GM12878 (cell line): ENCODE measurements around the gene P2RX2. TPM values are rescaled to one million over a fixed set of nuclear protein-coding genes. Genes with fewer than 3 reads are reported as not detected.

ENCODE experiments used
- ATAC-seq: fragments of 200-7000 bp; cut with Tn5 transposase; 3 replicates; pipeline ENCODE4 v1.9.1; 2020; ENCODE audit warnings: mild to moderate bottlenecking, moderate library complexity
- BruUV-seq: library from RNA; stranded (reverse); fragments of 400-500 nt; replicated peaks from 2 replicates; lab custom pipeline; 2021; lab: Mats Ljungman, UMichigan
- CTCF ChIA-PET: fragments of 300-600 bp; sonication (Branson Sonifier 250); formaldehyde crosslinking; extraction: SDS; loops from one replicate; lab custom pipeline; 2021; ENCODE audit warnings: inconsistent platforms; lab: Yijun Ruan, JAX
- POLR2A ChIA-PET: fragments of 350-600 bp; formaldehyde crosslinking; extraction: SDS; loops from one replicate; lab custom pipeline; 2021; ENCODE audit warnings: inconsistent platforms; lab: Charles Lee
- RAD21 ChIA-PET: fragments of 300-600 bp; sonication (Branson Sonifier 250); formaldehyde crosslinking; loops from one replicate; lab custom pipeline; 2023; ENCODE audit warnings: antibody characterized with exemption; ENCODE audit not compliant: unreplicated experiment; lab: Charles Lee
- SMC1A ChIA-PET: fragments of 300-600 bp; sonication (Branson Sonifier 250); formaldehyde crosslinking; loops from one replicate; lab custom pipeline; 2023; ENCODE audit not compliant: unreplicated experiment, uncharacterized antibody; lab: Charles Lee
- DNase-seq: peaks from one replicate; pipeline ENCODE4 v3.0.0-alpha.2; 2011; ENCODE audit warnings: low read depth, low spot score
- FAIRE-seq: peaks from 3 replicates; lab custom pipeline; 2011; peaks lifted over from hg19 to GRCh38; lab: Jason Lieb, UNC
- H2AFZ ChIP-seq: 2 replicates; pipeline ENCODE4 v1.6.0; 2011; ENCODE audit warnings: low read depth, low read length, control low read depth; ENCODE audit not compliant: control insufficient read depth
- H3K27ac ChIP-seq: 2 replicates; pipeline ENCODE4 v1.5.1; 2011; ENCODE audit warnings: control low read depth; ENCODE audit not compliant: control insufficient read depth, insufficient read depth
- H3K27me3 ChIP-seq, 2 experiments: replicated peaks in 1 of 2; 2 replicates each; pipeline versions ENCODE4 v1.6.0 to v1.6.1; 2011; ENCODE audit warnings: low read length in 1 of 2; ENCODE audit not compliant: control insufficient read depth in 2 of 2, insufficient read depth in 2 of 2
- H3K36me3 ChIP-seq, 2 experiments: 2 replicates each; pipeline ENCODE4 v1.5.1; 2011; ENCODE audit warnings: low read length in 1 of 2; ENCODE audit not compliant: control insufficient read depth in 2 of 2, insufficient read depth in 2 of 2
- H3K4me1 ChIP-seq: 2 replicates; pipeline ENCODE4 v1.6.1; 2011; ENCODE audit warnings: mild to moderate bottlenecking, low read length, moderate library complexity, mixed read lengths; ENCODE audit not compliant: control insufficient read depth, insufficient read depth
- H3K4me2 ChIP-seq: 2 replicates; pipeline ENCODE4 v1.6.0; 2011; ENCODE audit warnings: control low read depth; ENCODE audit not compliant: control insufficient read depth, insufficient read depth
- H3K4me3 ChIP-seq: fragments of 200-600 bp; sonication (generic); 2 replicates; pipeline ENCODE4 v1.5.1; 2016
- H3K79me2 ChIP-seq: 2 replicates; pipeline ENCODE4 v1.6.0; 2011; ENCODE audit warnings: low read length; ENCODE audit not compliant: control insufficient read depth, insufficient read depth
- H3K9ac ChIP-seq: 2 replicates; pipeline ENCODE4 v1.8.0; 2011; ENCODE audit warnings: low read length, control low read depth, mixed read lengths; ENCODE audit not compliant: control insufficient read depth, insufficient read depth
- H3K9me3 ChIP-seq: replicated peaks from 3 replicates; pipeline ENCODE4 v1.5.1; 2011; ENCODE audit warnings: mild to moderate bottlenecking, low read length; ENCODE audit not compliant: control insufficient read depth, insufficient read depth
- H4K20me1 ChIP-seq: 2 replicates; pipeline ENCODE4 v1.6.0; 2011; ENCODE audit not compliant: control insufficient read depth, insufficient read depth
- NFXL1 ChIP-seq: fragments of 450-650 bp; IDR thresholded peaks from 2 replicates; pipeline ENCODE4 v1.6.1; 2017; ENCODE audit warnings: antibody characterized with exemption, mild to moderate bottlenecking, borderline replicate concordance
- NFYA ChIP-seq: IDR thresholded peaks from 2 replicates; pipeline ENCODE4 v1.6.1; 2011; ENCODE audit warnings: low read depth, mild to moderate bottlenecking, low read length, improper control_type of control experiment, borderline replicate concordance
- NR2C1 ChIP-seq: fragments of 450-650 bp; IDR thresholded peaks from 2 replicates; pipeline ENCODE4 v1.6.1; 2017; ENCODE audit warnings: antibody characterized with exemption, mild to moderate bottlenecking, moderate library complexity
- SIN3A ChIP-seq: IDR thresholded peaks from 2 replicates; pipeline ENCODE4 v1.6.1; 2012; ENCODE audit warnings: low read depth, low read length, improper control_type of control experiment
- USF2 ChIP-seq: IDR thresholded peaks from 2 replicates; pipeline ENCODE4 v1.6.1; 2011; ENCODE audit warnings: low read depth, low read length, improper control_type of control experiment, borderline replicate concordance
- ZNF622 ChIP-seq: fragments of 450-650 bp; IDR thresholded peaks from 2 replicates; pipeline ENCODE4 v1.6.1; 2017; ENCODE audit warnings: mild to moderate bottlenecking, inconsistent platforms
- WGBS: methylation state at CpG from one replicate; pipeline ENCODE4 v1.1.6; 2016; ENCODE audit warnings: low lambda C conversion rate; ENCODE audit not compliant: insufficient replicate concordance, insufficient coverage; ENCODE audit errors: missing lambda C conversion rate; 5-methylcytosine and 5-hydroxymethylcytosine counted together
- in situ Hi-C: fragments of 300-500 bp; cut with MboI; formaldehyde crosslinking; loops from 9 replicates; pipeline ENCODE4 v1.14.3; 2018; ENCODE audit warnings: mixed read lengths
- intact Hi-C: fragments of 100-400 bp; cut with micrococcal nuclease; formaldehyde crosslinking; loops from one replicate; pipeline ENCODE4 v1.14.2; 2022; ENCODE audit not compliant: unreplicated experiment
- polyA plus RNA-seq, 11 experiments: library from polyadenylated mRNA; depleted of rRNA in 4 of 11; unstranded in 6 of 11; stranded (reverse) in 5 of 11; fragments of >200 nt; fragmentation: Nextera tagmentation in 4 of 11; fragmentation: Illumina TruSeq in 1 of 11; extraction: Ambion mirVana in 4 of 11; extraction: Trizol in 1 of 11; gene quantifications; 1 replicate in 1 of 11; 2 replicates in 10 of 11; pipeline versions ENCODE4 v1.2.1 to v1.2.3, GENCODE V29; 2011 to 2016; ENCODE audit warnings: inconsistent platforms in 2 of 11, missing spikeins in 2 of 11, low read depth in 1 of 11
- total RNA-seq, 4 experiments: library from RNA; depleted of rRNA in 3 of 4; stranded (reverse); fragments of >200 nt in 3 of 4; fragmentation: Illumina TruSeq in 1 of 4; extraction: Trizol in 1 of 4; gene quantifications; 2 replicates each; pipeline versions ENCODE4 v1.2.1 to v1.2.3, GENCODE V29; 2013 to 2021
- TF ChIP-seq, protein P1 (sequence below): fragments of 450-650 bp; IDR thresholded peaks from 2 replicates; pipeline ENCODE4 v1.6.1; 2016; ENCODE audit warnings: mild to moderate bottlenecking

P2RX2 gene
- total and polyA plus RNA-seq, 10 of the 15 experiments (the other 5 are each of a cell fraction or from before 2014, with no cell fraction given) = not detected

DNA sequence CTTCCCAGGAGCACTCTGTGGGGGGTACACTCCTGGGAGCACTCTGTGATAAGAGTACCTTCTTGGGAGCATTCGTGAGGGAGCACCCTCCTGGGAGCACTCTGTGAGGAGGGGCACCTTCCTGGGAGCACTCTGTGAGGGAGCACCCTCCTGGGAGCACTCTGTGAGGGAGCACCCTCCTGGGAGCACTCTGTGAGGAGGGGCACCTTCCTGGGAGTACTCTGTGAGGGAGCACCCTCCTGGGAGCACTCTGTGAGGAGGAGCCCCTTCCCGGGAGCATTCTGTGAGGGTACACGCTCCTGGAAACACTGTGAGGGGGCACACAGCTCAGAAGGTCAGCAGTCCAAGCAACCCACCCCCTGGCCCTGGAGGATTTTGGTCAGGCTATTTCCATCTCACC is 30.8 kb upstream of the P2RX2 start:
- intact Hi-C loops = no loop called here
- Histone ChIP-seq H3K27me3 (no peaks in the 10 kb centered on the region), H4K20me1 (no peaks in the 10 kb centered on the region), H3K9ac (no peak overlapping the region), H3K4me2 (no peak overlapping the region), H3K4me1 (no peaks in the 10 kb centered on the region), H3K9me3 (no peaks in the 10 kb centered on the region), H2AFZ (no peak overlapping the region), H3K79me2 (no peaks in the 10 kb centered on the region), H3K36me3 (no peaks in the 10 kb centered on the region), H3K27ac (no peak overlapping the region), H3K4me3 (no peak overlapping the region)
- no peak for DNase-seq
- POLR2A ChIA-PET = no interaction called here
- ATAC-seq = no peak
- CTCF ChIA-PET = no interaction called here
- TF ChIP-seq USF2 (no peak), NR2C1 (no peak), NFYA (no peak), SIN3A (no peak), ZNF622 (no peak), NFXL1 (peak; percentile 93)
- TF ChIP-seq, protein P1, sequence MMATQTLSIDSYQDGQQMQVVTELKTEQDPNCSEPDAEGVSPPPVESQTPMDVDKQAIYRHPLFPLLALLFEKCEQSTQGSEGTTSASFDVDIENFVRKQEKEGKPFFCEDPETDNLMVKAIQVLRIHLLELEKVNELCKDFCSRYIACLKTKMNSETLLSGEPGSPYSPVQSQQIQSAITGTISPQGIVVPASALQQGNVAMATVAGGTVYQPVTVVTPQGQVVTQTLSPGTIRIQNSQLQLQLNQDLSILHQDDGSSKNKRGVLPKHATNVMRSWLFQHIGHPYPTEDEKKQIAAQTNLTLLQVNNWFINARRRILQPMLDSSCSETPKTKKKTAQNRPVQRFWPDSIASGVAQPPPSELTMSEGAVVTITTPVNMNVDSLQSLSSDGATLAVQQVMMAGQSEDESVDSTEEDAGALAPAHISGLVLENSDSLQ = 0 out of 2 replicates have a peak, but pooled peaks have one; percentile 5
- in situ Hi-C loops = no loop called here
- no TSS peak for BruUV-seq
- RAD21 ChIA-PET = no interaction called here
- FAIRE-seq = no peak
- SMC1A ChIA-PET = no interaction called here
- 67% methylated on average over 3 of the region's 3 CpGs for WGBS
